ENCODE data around the gene RIPOR1. TPM values are rescaled to one million over a fixed set of nuclear protein-coding genes. Genes with fewer than 3 reads are reported as not detected.

Gene RIPOR1
- total and polyA plus RNA-seq, 2 experiments from 2014 or later, result 27.8 to 91.6 TPM

DNA sequence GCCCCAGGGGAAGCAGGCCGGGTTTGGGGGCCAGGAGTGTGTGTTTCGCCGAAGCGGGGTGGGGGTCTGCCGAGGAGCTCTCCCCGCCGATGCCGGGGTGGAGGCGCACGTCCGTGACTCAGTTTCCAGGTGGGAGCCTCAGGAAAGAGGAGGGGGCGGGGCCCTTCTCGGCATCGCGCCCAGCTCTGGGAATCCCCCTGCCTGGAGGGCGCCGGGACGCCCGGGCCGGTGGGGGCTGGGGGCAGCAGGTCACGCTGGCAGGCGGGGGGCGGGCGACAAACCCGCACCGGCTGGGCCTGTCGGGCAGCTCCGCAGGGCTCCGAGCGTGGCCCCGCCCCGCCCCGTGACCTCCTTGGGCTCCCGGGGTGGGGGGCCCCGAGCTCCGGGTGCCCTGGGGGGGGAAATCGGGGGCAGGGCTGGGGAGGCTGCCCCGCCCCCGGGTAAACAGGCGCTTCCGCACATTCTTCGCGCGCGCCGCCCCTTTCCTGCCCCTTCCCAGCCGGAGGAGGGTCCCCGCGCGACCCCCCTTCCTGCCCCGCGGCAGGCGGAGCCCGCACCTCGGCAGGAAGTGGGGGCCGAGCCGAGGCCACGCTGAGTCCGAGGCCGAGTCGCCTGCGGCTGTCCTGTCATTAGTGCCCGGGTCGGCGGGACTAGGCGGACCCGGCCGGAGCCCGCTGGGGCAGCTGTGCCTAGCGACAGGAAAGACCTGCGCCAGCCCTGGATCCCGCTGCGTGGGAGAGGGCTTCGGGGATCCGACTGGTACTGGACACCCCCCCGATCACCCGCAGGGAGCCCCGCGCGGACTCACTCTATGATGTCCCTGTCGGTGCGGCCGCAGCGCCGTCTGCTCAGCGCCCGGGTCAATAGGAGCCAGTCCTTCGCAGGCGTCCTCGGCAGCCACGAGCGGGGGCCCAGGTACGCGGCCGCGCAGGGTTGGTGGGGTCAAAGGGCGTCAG, 9.3 kb downstream of the RIPOR1 start:
- in situ Hi-C loops (cut with MboI), result no loop called here
- H4K20me1 ChIP-seq (ENCODE audit: insufficient read depth), result no peaks in the 10 kb centered on the region; the same call in 1 of the 2 replicates

GRCh38 chr16:67538666-67539101, 10.1 kb downstream of the RIPOR1 start:
- in situ Hi-C loops (cut with MboI), result no loop called here
- no peak overlapping the region for H3K9ac ChIP-seq
- H3K4me1 ChIP-seq (ENCODE audit: insufficient read depth), result 0 out of 2 replicates have a peak, but pooled peaks cover 7% of the 10 kb centered on the region
- TF ChIP-seq EZH2phosphoT487 (IDR thresholded peaks at IDR 0.05; ENCODE audit: insufficient read depth, low read depth) (no peak), EZH2 (IDR thresholded peaks at IDR 0.05; ENCODE audit: insufficient read depth, poor library complexity, severe bottlenecking) (no peak)
- H4K20me1 ChIP-seq (ENCODE audit: insufficient read depth), result no peaks in the 10 kb centered on the region; the same call in 1 of the 2 replicates
- no peak overlapping the region for H3K4me3 ChIP-seq
- peak; percentile 34 for DNase-seq
- peaks cover 62% of the 10 kb centered on the region for H3K79me2 ChIP-seq (ENCODE audit: insufficient read depth)
- WGBS, 2 experiments (ENCODE audit: low coverage in 1 of 2, low lambda C conversion rate in 2 of 2, missing lambda C conversion rate in 2 of 2), result 90 to 93% methylated on average over 18 to 23 of the region's 23 CpGs
- no peak overlapping the region for H2AFZ ChIP-seq
- H3F3A ChIP-seq (ENCODE audit: insufficient read depth), result 0 out of 2 replicates have a peak, but pooled peaks cover 6% of the 10 kb centered on the region
- no peaks in the 10 kb centered on the region for H3K9me3 ChIP-seq (ENCODE audit: low read depth)
- no peak overlapping the region for H3K4me2 ChIP-seq (ENCODE audit: unreplicated experiment)
- H3K9me2 ChIP-seq (ENCODE audit: insufficient read depth), result no peaks in the 10 kb centered on the region
- H3K36me3 ChIP-seq (ENCODE audit: low read depth), result peaks cover 6% of the 10 kb centered on the region
- no peaks in the 10 kb centered on the region for H3K27me3 ChIP-seq (replicated peaks; ENCODE audit: insufficient read depth)
- H3K27ac ChIP-seq, result no peak overlapping the region

More for the DNA sequence above, 9.3 kb downstream of the RIPOR1 start:
- DNase-seq, result peak; percentile 50
- Histone ChIP-seq H3K4me1 (ENCODE audit: insufficient read depth) (0 out of 2 replicates have a peak, but pooled peaks cover 7% of the 10 kb centered on the region), H2AFZ (no peak overlapping the region; the same call in 1 of the 2 replicates), H3K27ac (peak overlapping the region; percentile 15; the same call in 1 of the 2 replicates), H3K9me3 (ENCODE audit: low read depth) (no peaks in the 10 kb centered on the region), H3F3A (ENCODE audit: insufficient read depth) (0 out of 2 replicates have a peak, but pooled peaks cover 6% of the 10 kb centered on the region), H3K27me3 (replicated peaks; ENCODE audit: insufficient read depth) (no peaks in the 10 kb centered on the region), H3K4me2 (ENCODE audit: unreplicated experiment) (peak overlapping the region; percentile 89), H3K9ac (peak overlapping the region; percentile 86), H3K4me3 (peak overlapping the region; percentile 75), H3K79me2 (ENCODE audit: insufficient read depth) (peaks cover 70% of the 10 kb centered on the region), H3K36me3 (ENCODE audit: low read depth) (peaks cover 6% of the 10 kb centered on the region), H3K9me2 (ENCODE audit: insufficient read depth) (no peaks in the 10 kb centered on the region)
- TF ChIP-seq EZH2phosphoT487 (IDR thresholded peaks at IDR 0.05; ENCODE audit: insufficient read depth, low read depth), result no peak
- no peak for TF ChIP-seq EZH2 (IDR thresholded peaks at IDR 0.05; ENCODE audit: insufficient read depth, poor library complexity, severe bottlenecking)
- WGBS, 2 experiments (ENCODE audit: low coverage in 1 of 2, low lambda C conversion rate in 2 of 2, missing lambda C conversion rate in 2 of 2), result 39 to 43% methylated on average over 44 to 46 of the region's 97 CpGs

DNA sequence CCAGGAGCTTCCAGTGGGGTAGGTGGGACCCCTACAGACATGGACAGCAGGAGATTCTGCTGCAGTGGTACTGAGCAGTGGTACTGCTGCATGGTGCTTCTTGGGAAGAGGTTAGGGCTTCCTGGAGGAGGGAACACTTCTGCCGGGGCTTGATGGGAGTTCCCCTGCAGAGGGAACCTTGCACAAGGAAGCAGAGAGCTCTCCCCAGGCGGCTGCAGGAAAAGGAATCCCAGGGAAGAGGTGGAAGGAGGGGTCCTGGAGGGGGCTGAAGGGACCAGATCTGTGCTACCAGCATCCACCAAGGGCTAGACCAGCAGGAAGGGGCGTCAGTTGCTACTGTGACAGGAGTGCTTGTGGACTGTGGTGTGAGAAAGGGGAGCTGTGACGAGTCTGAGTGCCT, 10.6 kb downstream of the RIPOR1 start:
- Histone ChIP-seq H3K79me2 (ENCODE audit: insufficient read depth) (peaks cover 57% of the 10 kb centered on the region), H3K36me3 (ENCODE audit: low read depth) (peaks cover 6% of the 10 kb centered on the region), H3K4me2 (ENCODE audit: unreplicated experiment) (no peak overlapping the region), H3K9me3 (ENCODE audit: low read depth) (no peaks in the 10 kb centered on the region), H3K4me3 (no peak overlapping the region), H3K27ac (no peak overlapping the region), H3K27me3 (replicated peaks; ENCODE audit: insufficient read depth) (no peaks in the 10 kb centered on the region), H3F3A (ENCODE audit: insufficient read depth) (0 out of 2 replicates have a peak, but pooled peaks cover 3% of the 10 kb centered on the region), H4K20me1 (ENCODE audit: insufficient read depth) (no peaks in the 10 kb centered on the region; the same call in 1 of the 2 replicates), H2AFZ (no peak overlapping the region), H3K4me1 (ENCODE audit: insufficient read depth) (0 out of 2 replicates have a peak, but pooled peaks cover 7% of the 10 kb centered on the region), H3K9ac (no peak overlapping the region), H3K9me2 (ENCODE audit: insufficient read depth) (no peaks in the 10 kb centered on the region)
- no peak for DNase-seq
- 66 to 69% methylated on average over 4 of the region's 4 CpGs for WGBS, 2 experiments (ENCODE audit: low coverage in 1 of 2, low lambda C conversion rate in 2 of 2, missing lambda C conversion rate in 2 of 2)
- TF ChIP-seq EZH2phosphoT487 (IDR thresholded peaks at IDR 0.05; ENCODE audit: insufficient read depth, low read depth), result no peak
- no peak for TF ChIP-seq EZH2 (IDR thresholded peaks at IDR 0.05; ENCODE audit: insufficient read depth, poor library complexity, severe bottlenecking)
- in situ Hi-C loops (cut with MboI), result no loop called here

Measured in GM23248 (cell line).